Thyroid gland (tissue), 4 donors: ENCODE results near the gene TERT. TPM values are rescaled to one million over a fixed set of nuclear protein-coding genes. Genes with fewer than 3 reads are reported as not detected.

Source experiments
- DNase-seq, 2 donors: peaks; one replicate each; pipeline ENCODE4 v3.0.0-alpha.2; 2019
- H3K27ac ChIP-seq, 3 donors: fragments of 200-600 bp; sonication (generic); 1 replicate in 2 of 3; 2 replicates in 1 of 3; pipeline ENCODE4 v1.5.1; 2016 to 2019; ENCODE audit warnings: mild to moderate bottlenecking in 1 of 3, moderate library complexity in 1 of 3
- H3K27me3 ChIP-seq: fragments of 200-600 bp; sonication (generic); one replicate; pipeline ENCODE4 v1.5.1; 2019
- H3K36me3 ChIP-seq, 2 donors: fragments of 200-600 bp; sonication (generic); one replicate each; pipeline ENCODE4 v1.5.1; 2016 to 2019
- H3K4me1 ChIP-seq, 2 donors: fragments of 200-600 bp; sonication (generic); one replicate each; pipeline ENCODE4 v1.5.1; 2017 to 2019
- H3K4me3 ChIP-seq, 3 donors: fragments of 200-600 bp; sonication (generic); replicated peaks in 1 of 3; 1 replicate in 2 of 3; 2 replicates in 1 of 3; pipeline ENCODE4 v1.5.1; 2016; ENCODE audit warnings: mild to moderate bottlenecking in 1 of 3
- H3K9me3 ChIP-seq: fragments of 200-600 bp; sonication (generic); one replicate; pipeline ENCODE4 v1.5.1; 2017
- POLR2A ChIP-seq, 2 donors: fragments of 450-650 bp; IDR thresholded peaks; one replicate each; pipeline ENCODE4 v1.6.1; 2017; ENCODE audit warnings: antibody characterized with exemption in 2 of 2, mild to moderate bottlenecking in 2 of 2, moderate library complexity in 1 of 2
- WGBS, 2 donors: methylation state at CpG; one replicate each; pipeline ENCODE4 v1.1.5; 2017; 5-methylcytosine and 5-hydroxymethylcytosine counted together
- intact Hi-C: fragments of 100-400 bp; cut with DNase I; formaldehyde crosslinking; loops from one replicate; pipeline ENCODE4 v1.15.1; 2023
- total RNA-seq, 4 donors: library from RNA; depleted of rRNA; stranded (reverse); fragments of >200 nt; gene quantifications; one replicate each; pipeline ENCODE4 v1.2.3, GENCODE V29; 2016
- TF ChIP-seq, protein P1 (sequence below), 6 experiments: fragments of 200-600 bp in 3 of 6; fragments of 450-650 bp in 3 of 6; sonication (generic) in 3 of 6; IDR thresholded peaks; one replicate each; pipeline ENCODE4 v1.5.1; 2016 to 2019; ENCODE audit warnings: antibody characterized with exemption in 6 of 6, mild to moderate bottlenecking in 2 of 6, inconsistent platforms in 1 of 6, moderate library complexity in 1 of 6

Gene TERT
- total RNA-seq, 4 donors from 2014 or later, result not detected

GRCh38 chr5:1274471-1274870 lies 20.4 kb downstream of the TERT start:
- intact Hi-C loops, result no loop called here

DNA sequence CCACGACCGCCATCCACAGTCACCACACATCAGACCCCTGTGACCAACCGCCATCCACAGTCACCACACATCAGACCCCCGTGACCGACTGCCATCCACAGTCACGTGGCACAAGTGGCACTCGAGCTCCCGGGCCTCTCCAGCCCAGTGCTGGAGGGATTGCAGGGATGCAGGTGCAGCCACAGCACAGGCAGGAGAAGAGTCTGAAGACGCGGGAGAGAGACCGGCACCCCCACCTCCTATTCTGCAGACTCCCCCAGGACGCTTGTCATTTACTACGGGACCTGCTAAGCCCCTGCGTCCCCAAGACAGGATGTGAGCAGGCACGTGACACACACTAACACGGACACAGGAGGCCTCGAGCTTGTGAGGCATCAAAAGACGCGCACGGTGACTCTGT lies 21.1 kb downstream of the TERT start:
- no peak overlapping the region for H3K4me3 ChIP-seq
- DNase-seq, result no peak
- WGBS, 2 donors, result 85 to 93% methylated on average over 9 to 17 of the region's 20 CpGs
- no peak for TF ChIP-seq POLR2A (IDR thresholded peaks at IDR 0.05)
- TF ChIP-seq, protein P1, sequence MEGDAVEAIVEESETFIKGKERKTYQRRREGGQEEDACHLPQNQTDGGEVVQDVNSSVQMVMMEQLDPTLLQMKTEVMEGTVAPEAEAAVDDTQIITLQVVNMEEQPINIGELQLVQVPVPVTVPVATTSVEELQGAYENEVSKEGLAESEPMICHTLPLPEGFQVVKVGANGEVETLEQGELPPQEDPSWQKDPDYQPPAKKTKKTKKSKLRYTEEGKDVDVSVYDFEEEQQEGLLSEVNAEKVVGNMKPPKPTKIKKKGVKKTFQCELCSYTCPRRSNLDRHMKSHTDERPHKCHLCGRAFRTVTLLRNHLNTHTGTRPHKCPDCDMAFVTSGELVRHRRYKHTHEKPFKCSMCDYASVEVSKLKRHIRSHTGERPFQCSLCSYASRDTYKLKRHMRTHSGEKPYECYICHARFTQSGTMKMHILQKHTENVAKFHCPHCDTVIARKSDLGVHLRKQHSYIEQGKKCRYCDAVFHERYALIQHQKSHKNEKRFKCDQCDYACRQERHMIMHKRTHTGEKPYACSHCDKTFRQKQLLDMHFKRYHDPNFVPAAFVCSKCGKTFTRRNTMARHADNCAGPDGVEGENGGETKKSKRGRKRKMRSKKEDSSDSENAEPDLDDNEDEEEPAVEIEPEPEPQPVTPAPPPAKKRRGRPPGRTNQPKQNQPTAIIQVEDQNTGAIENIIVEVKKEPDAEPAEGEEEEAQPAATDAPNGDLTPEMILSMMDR (IDR thresholded peaks at IDR 0.05), result no peak
- H3K4me1 ChIP-seq, result no peaks in the 10 kb centered on the region
- intact Hi-C loops, result no loop called here
- no peaks in the 10 kb centered on the region for H3K36me3 ChIP-seq
- H3K27me3 ChIP-seq, result no peaks in the 10 kb centered on the region
- no peak overlapping the region for H3K27ac ChIP-seq
- H3K9me3 ChIP-seq, result no peaks in the 10 kb centered on the region

More at GRCh38 chr5:1274471-1274870, 20.4 kb downstream of the TERT start:
- no peaks in the 10 kb centered on the region for H3K4me1 ChIP-seq
- DNase-seq, result no peak
- H3K4me3 ChIP-seq, result no peak overlapping the region
- H3K27me3 ChIP-seq, result no peaks in the 10 kb centered on the region
- no peaks in the 10 kb centered on the region for H3K9me3 ChIP-seq
- H3K27ac ChIP-seq, result no peak overlapping the region
- TF ChIP-seq, protein P1 (IDR thresholded peaks at IDR 0.05), result no peak
- TF ChIP-seq POLR2A (IDR thresholded peaks at IDR 0.05), result no peak
- H3K36me3 ChIP-seq, result no peaks in the 10 kb centered on the region
- WGBS, 2 donors, result 77 to 87% methylated on average over 13 to 16 of the region's 16 CpGs

GRCh38 chr5:1272201-1272600 lies 22.7 kb downstream of the TERT start:
- Histone ChIP-seq H3K9me3 (no peaks in the 10 kb centered on the region), H3K27ac (no peak overlapping the region), H3K4me3 (no peak overlapping the region), H3K36me3 (no peaks in the 10 kb centered on the region), H3K27me3 (no peaks in the 10 kb centered on the region), H3K4me1 (no peaks in the 10 kb centered on the region)
- WGBS, 2 donors, result 91 to 97% methylated on average over 16 to 19 of the region's 21 CpGs
- intact Hi-C loops, result no loop called here
- DNase-seq, result no peak
- TF ChIP-seq POLR2A (IDR thresholded peaks at IDR 0.05), result no peak
- TF ChIP-seq, protein P1 (IDR thresholded peaks at IDR 0.05), result no peak

GRCh38 chr5:1270933-1271914 lies 23.6 kb downstream of the TERT start:
- 91 to 92% methylated on average over 29 to 31 of the region's 39 CpGs for WGBS, 2 donors
- DNase-seq, result no peak
- intact Hi-C loops, result no loop called here

More at GRCh38 chr5:1270933-1271914, 23.6 kb downstream of the TERT start:
- Histone ChIP-seq H3K4me3 (no peak overlapping the region), H3K27ac (no peak overlapping the region), H3K27me3 (no peaks in the 10 kb centered on the region), H3K36me3 (no peaks in the 10 kb centered on the region), H3K9me3 (no peaks in the 10 kb centered on the region), H3K4me1 (no peaks in the 10 kb centered on the region)
- TF ChIP-seq, protein P1 (IDR thresholded peaks at IDR 0.05), result no peak
- TF ChIP-seq POLR2A (IDR thresholded peaks at IDR 0.05), result no peak
